Measurements from ENCODE around the gene GTPBP10.

The GTPBP10 gene

GRCh38 chr7:90424720-90425119 is 78.2 kb downstream of the GTPBP10 start:
- Histone ChIP-seq H3K4me1 (ENCODE audit: control insufficient read depth, insufficient read depth, low read length, poor library complexity, severe bottlenecking) (no peaks in the 10 kb centered on the region), H3K36me3 (ENCODE audit: control insufficient read depth, insufficient read depth, low read length) (no peaks in the 10 kb centered on the region), H3K9me3 (ENCODE audit: control insufficient read depth, low read length) (no peaks in the 10 kb centered on the region), H3K27me3 (replicated peaks; ENCODE audit: control insufficient read depth, insufficient read depth, low read length, poor library complexity, severe bottlenecking) (no peaks in the 10 kb centered on the region), H3K27ac (ENCODE audit: insufficient read depth, low read length, poor library complexity, severe bottlenecking) (no peak overlapping the region), H3K4me3 (ENCODE audit: insufficient read depth, low read depth, low read length, poor library complexity, severe bottlenecking) (no peak overlapping the region)
- no peak for DNase-seq

- no peak for DNase-seq
- H3K4me1 ChIP-seq (ENCODE audit: control insufficient read depth, insufficient read depth, low read length, poor library complexity, severe bottlenecking): no peaks in the 10 kb centered on the region
- no peak overlapping the region for H3K27ac ChIP-seq (ENCODE audit: insufficient read depth, low read length, poor library complexity, severe bottlenecking)
Measured at GRCh38 chr7:90425376-90425775, 78.9 kb downstream of the GTPBP10 start.

GRCh38 chr7:90430614-90431460 is 84.3 kb downstream of the GTPBP10 start:
- Histone ChIP-seq H3K27me3 (replicated peaks; ENCODE audit: control insufficient read depth, insufficient read depth, low read length, poor library complexity, severe bottlenecking) (no peaks in the 10 kb centered on the region), H3K36me3 (ENCODE audit: control insufficient read depth, insufficient read depth, low read length) (no peaks in the 10 kb centered on the region), H3K4me3 (ENCODE audit: insufficient read depth, low read depth, low read length, poor library complexity, severe bottlenecking) (no peak overlapping the region), H3K27ac (ENCODE audit: insufficient read depth, low read length, poor library complexity, severe bottlenecking) (no peak overlapping the region), H3K4me1 (ENCODE audit: control insufficient read depth, insufficient read depth, low read length, poor library complexity, severe bottlenecking) (no peaks in the 10 kb centered on the region), H3K9me3 (ENCODE audit: control insufficient read depth, low read length) (no peaks in the 10 kb centered on the region)
- no peak for DNase-seq

More at GRCh38 chr7:90425376-90425775, 78.9 kb downstream of the GTPBP10 start:
- Histone ChIP-seq H3K27me3 (replicated peaks; ENCODE audit: control insufficient read depth, insufficient read depth, low read length, poor library complexity, severe bottlenecking) (no peaks in the 10 kb centered on the region), H3K9me3 (ENCODE audit: control insufficient read depth, low read length) (no peaks in the 10 kb centered on the region), H3K4me3 (ENCODE audit: insufficient read depth, low read depth, low read length, poor library complexity, severe bottlenecking) (no peak overlapping the region), H3K36me3 (ENCODE audit: control insufficient read depth, insufficient read depth, low read length) (no peaks in the 10 kb centered on the region)

GRCh38 chr7:90432752-90433151 is 86.2 kb downstream of the GTPBP10 start:
- Histone ChIP-seq H3K36me3 (ENCODE audit: control insufficient read depth, insufficient read depth, low read length) (no peaks in the 10 kb centered on the region), H3K9me3 (ENCODE audit: control insufficient read depth, low read length) (no peaks in the 10 kb centered on the region), H3K4me1 (ENCODE audit: control insufficient read depth, insufficient read depth, low read length, poor library complexity, severe bottlenecking) (no peaks in the 10 kb centered on the region), H3K27ac (ENCODE audit: insufficient read depth, low read length, poor library complexity, severe bottlenecking) (no peak overlapping the region), H3K27me3 (replicated peaks; ENCODE audit: control insufficient read depth, insufficient read depth, low read length, poor library complexity, severe bottlenecking) (no peaks in the 10 kb centered on the region), H3K4me3 (ENCODE audit: insufficient read depth, low read depth, low read length, poor library complexity, severe bottlenecking) (no peak overlapping the region)
- DNase-seq: no peak

- Histone ChIP-seq H3K36me3 (ENCODE audit: control insufficient read depth, insufficient read depth, low read length) (no peaks in the 10 kb centered on the region), H3K4me1 (ENCODE audit: control insufficient read depth, insufficient read depth, low read length, poor library complexity, severe bottlenecking) (no peaks in the 10 kb centered on the region), H3K27ac (ENCODE audit: insufficient read depth, low read length, poor library complexity, severe bottlenecking) (no peak overlapping the region), H3K4me3 (ENCODE audit: insufficient read depth, low read depth, low read length, poor library complexity, severe bottlenecking) (no peak overlapping the region), H3K27me3 (replicated peaks; ENCODE audit: control insufficient read depth, insufficient read depth, low read length, poor library complexity, severe bottlenecking) (no peaks in the 10 kb centered on the region), H3K9me3 (ENCODE audit: control insufficient read depth, low read length) (no peaks in the 10 kb centered on the region)
- DNase-seq: no peak
Measured at GRCh38 chr7:90433221-90433620, 86.7 kb downstream of the GTPBP10 start.
